HL-60 (cell line): ENCODE data around the gene ABO.
"Not testable (repeated sequence)": the region's sequence is repeated elsewhere in the genome, so short reads cannot be mapped to it uniquely, and the experiment has no call there.

ENCODE experiments used
- DNase-seq, 2 experiments: peaks; one replicate each; pipeline ENCODE4 v3.0.0-alpha.2; 2010 to 2020; ENCODE audit warnings: low read depth in 1 of 2, low spot score in 1 of 2
- H3K27ac ChIP-seq: fragments of 250-450 bp; sonication (Bioruptor Pico); replicated peaks from 2 replicates; pipeline ENCODE4 v1.5.1; 2020; ENCODE audit warnings: mild to moderate bottlenecking, moderate library complexity
- H3K27me3 ChIP-seq: fragments of 250-450 bp; sonication (Bioruptor Pico); 2 replicates; pipeline ENCODE4 v1.5.1; 2021; ENCODE audit warnings: mild to moderate bottlenecking, moderate library complexity; ENCODE audit not compliant: insufficient read depth, poor library complexity, severe bottlenecking
- H3K4me3 ChIP-seq: replicated peaks from 2 replicates; pipeline ENCODE4 v1.5.1; 2011; ENCODE audit warnings: mild to moderate bottlenecking, control low read depth, low read length; ENCODE audit not compliant: insufficient read depth
- GABPA ChIP-seq: IDR thresholded peaks from 2 replicates; pipeline ENCODE4 v1.6.1; 2012; ENCODE audit warnings: low read depth
- POLR2AphosphoS5 ChIP-seq: IDR thresholded peaks from 2 replicates; pipeline ENCODE4 v1.6.1; 2012; ENCODE audit warnings: low read depth
- SPI1 ChIP-seq: IDR thresholded peaks from 2 replicates; pipeline ENCODE4 v1.6.1; 2012; ENCODE audit warnings: low read depth, mild to moderate bottlenecking, borderline replicate concordance
- TF ChIP-seq, protein P1 (sequence below): IDR thresholded peaks from one replicate; pipeline ENCODE4 v1.5.1; 2011; ENCODE audit warnings: low read length, control low read depth, inconsistent platforms; ENCODE audit not compliant: insufficient read depth
- TF ChIP-seq, protein P2 (sequence below): IDR thresholded peaks from 2 replicates; pipeline ENCODE4 v1.6.1; 2012; ENCODE audit warnings: low read depth; ENCODE audit not compliant: insufficient replicate concordance

ABO gene

DNA sequence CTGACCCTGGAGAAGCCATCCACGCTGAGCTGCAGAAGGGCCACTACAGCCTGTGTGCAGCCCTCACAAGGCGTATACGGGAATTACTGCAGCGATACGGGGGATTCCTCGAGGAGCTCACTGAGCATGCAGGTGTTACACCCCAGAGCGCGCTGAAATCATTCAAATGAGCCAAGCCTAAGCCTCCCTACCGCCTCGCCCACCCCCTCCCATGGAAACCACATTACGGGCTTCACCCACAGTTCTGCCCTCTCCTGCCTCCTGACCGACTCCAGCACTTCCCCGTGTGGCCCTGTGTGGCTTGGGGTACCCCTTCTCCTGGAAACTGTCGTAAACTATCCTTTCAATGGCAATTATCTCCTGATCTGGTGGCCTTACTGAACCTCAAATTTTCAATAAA is 47.7 kb upstream of the ABO start:
- no peak for DNase-seq
- no peak for TF ChIP-seq POLR2AphosphoS5
- TF ChIP-seq GABPA: no peak
- no peak for TF ChIP-seq SPI1
- TF ChIP-seq, protein P1, sequence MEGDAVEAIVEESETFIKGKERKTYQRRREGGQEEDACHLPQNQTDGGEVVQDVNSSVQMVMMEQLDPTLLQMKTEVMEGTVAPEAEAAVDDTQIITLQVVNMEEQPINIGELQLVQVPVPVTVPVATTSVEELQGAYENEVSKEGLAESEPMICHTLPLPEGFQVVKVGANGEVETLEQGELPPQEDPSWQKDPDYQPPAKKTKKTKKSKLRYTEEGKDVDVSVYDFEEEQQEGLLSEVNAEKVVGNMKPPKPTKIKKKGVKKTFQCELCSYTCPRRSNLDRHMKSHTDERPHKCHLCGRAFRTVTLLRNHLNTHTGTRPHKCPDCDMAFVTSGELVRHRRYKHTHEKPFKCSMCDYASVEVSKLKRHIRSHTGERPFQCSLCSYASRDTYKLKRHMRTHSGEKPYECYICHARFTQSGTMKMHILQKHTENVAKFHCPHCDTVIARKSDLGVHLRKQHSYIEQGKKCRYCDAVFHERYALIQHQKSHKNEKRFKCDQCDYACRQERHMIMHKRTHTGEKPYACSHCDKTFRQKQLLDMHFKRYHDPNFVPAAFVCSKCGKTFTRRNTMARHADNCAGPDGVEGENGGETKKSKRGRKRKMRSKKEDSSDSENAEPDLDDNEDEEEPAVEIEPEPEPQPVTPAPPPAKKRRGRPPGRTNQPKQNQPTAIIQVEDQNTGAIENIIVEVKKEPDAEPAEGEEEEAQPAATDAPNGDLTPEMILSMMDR: no peak
- TF ChIP-seq, protein P2, sequence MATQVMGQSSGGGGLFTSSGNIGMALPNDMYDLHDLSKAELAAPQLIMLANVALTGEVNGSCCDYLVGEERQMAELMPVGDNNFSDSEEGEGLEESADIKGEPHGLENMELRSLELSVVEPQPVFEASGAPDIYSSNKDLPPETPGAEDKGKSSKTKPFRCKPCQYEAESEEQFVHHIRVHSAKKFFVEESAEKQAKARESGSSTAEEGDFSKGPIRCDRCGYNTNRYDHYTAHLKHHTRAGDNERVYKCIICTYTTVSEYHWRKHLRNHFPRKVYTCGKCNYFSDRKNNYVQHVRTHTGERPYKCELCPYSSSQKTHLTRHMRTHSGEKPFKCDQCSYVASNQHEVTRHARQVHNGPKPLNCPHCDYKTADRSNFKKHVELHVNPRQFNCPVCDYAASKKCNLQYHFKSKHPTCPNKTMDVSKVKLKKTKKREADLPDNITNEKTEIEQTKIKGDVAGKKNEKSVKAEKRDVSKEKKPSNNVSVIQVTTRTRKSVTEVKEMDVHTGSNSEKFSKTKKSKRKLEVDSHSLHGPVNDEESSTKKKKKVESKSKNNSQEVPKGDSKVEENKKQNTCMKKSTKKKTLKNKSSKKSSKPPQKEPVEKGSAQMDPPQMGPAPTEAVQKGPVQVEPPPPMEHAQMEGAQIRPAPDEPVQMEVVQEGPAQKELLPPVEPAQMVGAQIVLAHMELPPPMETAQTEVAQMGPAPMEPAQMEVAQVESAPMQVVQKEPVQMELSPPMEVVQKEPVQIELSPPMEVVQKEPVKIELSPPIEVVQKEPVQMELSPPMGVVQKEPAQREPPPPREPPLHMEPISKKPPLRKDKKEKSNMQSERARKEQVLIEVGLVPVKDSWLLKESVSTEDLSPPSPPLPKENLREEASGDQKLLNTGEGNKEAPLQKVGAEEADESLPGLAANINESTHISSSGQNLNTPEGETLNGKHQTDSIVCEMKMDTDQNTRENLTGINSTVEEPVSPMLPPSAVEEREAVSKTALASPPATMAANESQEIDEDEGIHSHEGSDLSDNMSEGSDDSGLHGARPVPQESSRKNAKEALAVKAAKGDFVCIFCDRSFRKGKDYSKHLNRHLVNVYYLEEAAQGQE: no peak
- Histone ChIP-seq H3K27ac (no peak overlapping the region), H3K27me3 (peaks cover 3% of the 10 kb centered on the region), H3K4me3 (no peak overlapping the region)

DNA sequence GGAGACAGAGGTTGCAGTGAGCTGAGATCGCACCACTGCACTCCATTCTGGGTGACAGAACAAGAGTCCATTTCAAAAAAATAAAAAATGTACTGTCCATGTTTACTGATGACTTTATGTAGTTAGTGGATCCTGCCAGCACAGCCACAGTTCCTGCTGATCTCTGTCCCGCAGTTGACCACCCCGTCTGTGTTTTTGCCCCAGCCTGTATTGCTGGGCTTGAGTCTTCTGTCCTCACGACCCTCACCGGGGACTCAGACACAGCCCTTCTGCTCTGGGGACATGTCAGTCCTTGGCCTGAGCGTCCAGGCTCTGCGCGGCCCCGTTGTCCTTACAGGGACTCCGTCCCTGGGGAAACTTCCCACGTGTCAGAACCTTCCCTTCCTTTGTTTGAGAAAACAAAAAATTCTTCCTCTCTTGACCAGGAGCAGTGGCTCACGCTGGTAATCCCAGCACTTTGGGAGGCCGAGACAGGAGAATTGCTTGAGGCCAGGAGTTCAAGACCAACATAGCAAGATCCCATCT is 46.5 kb upstream of the ABO start:
- TF ChIP-seq POLR2AphosphoS5 (no peak), GABPA (no peak), SPI1 (no peak)
- TF ChIP-seq, protein P1: no peak
- TF ChIP-seq, protein P2: no peak
- no peak for DNase-seq
- no peak overlapping the region for H3K4me3 ChIP-seq
- H3K27ac ChIP-seq: no peak overlapping the region
- peaks cover 3% of the 10 kb centered on the region for H3K27me3 ChIP-seq

DNA sequence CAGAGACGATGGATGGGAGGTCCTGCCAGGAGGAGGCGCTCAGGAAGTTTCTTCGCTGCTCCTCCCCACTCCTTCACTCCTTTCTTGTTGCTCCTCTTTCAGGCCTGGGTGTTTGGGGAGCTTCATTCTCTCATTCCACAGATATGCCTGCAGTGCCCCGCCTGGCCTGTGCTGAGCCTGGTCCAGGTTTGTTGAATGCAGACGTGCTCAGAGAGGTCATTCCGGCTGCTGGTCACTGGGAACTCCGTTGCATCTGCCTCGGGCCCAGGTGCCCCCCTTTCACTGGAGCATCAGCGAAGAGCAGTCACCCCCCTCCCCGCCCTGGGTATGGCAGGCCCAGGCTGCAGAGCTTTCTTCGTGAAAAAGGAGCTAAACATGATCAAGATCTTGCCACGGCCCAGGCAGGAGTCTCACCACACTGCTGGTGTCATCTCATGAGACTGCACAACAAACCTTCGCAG is 45.5 kb upstream of the ABO start:
- TF ChIP-seq SPI1: no peak
- TF ChIP-seq POLR2AphosphoS5: no peak
- no peak for TF ChIP-seq GABPA
- TF ChIP-seq, protein P2: no peak
- TF ChIP-seq, protein P1: no peak
- Histone ChIP-seq H3K4me3 (no peak overlapping the region), H3K27ac (no peak overlapping the region), H3K27me3 (peaks cover 3% of the 10 kb centered on the region)
- DNase-seq: no peak

DNA sequence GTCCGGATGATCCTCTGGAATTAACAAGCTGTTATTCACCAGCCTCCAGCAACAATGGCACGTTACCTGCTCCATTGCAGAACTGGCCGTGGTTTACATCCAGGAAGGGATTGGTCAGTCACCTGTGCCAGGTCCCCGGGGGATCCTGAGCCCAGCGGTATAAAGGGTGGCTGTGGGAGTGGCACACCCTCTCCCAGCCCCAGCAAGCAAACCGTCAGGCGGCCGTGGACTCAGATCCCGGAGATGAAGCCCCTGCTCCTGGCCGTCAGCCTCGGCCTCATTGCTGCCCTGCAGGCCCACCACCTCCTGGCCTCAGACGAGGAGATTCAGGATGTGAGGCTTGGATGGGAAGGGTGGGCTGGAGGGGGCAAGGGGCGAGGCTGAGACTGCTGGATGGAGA is 42.5 kb upstream of the ABO start:
- H3K27me3 ChIP-seq, DNase-seq, H3K27ac ChIP-seq, H3K4me3 ChIP-seq: not testable (repeated sequence)
